Heart left ventricle (tissue), 13 donors: ENCODE measurements around the gene KCND3.

Source experiments
- POLR2A ChIP-seq, 2 donors: fragments of 450-650 bp; IDR thresholded peaks; one replicate each; pipeline ENCODE4 v1.6.1; 2017; ENCODE audit warnings: antibody characterized with exemption in 2 of 2, mild to moderate bottlenecking in 2 of 2, moderate library complexity in 2 of 2
- TF ChIP-seq, protein P1 (sequence below), 12 donors: fragments of 200-600 bp; sonication (generic) in 4 of 12; IDR thresholded peaks; one replicate each; pipeline versions ENCODE4 v1.5.0 to v1.8.0; 2018 to 2022; ENCODE audit warnings: antibody characterized with exemption in 12 of 12, mild to moderate bottlenecking in 5 of 12
- donor health status: ischemic (EF 13 %, LVEDD 7.1; RV severe dilation, severe dysfunction).
- donor health status: DM: no; HTN: yes; CAD: no.
- donor health status: DM: no; HTN: no; CAD: no.
- donor health status: ischemic (EF 25% LVEDD 6.9; RV normal size, moderate dysfunction).
- donor health status: ischemic (EF 25% LVEDD 5.7; RV mildly dilated, moderate dysfunction).
- donor health status: ischemic (EF 35%, LVEDD 5.7; RV mildly dilated, moderate dysfunction).
- donor health status: nonischemic (EF 11% LVEDD 7.7; RV severe dilation, severe dysfunction).
- donor health status: DM: yes; HTN: yes; CAD: no.
- donor health status: PGD.
- donor health status: ischemic (EF 29% LVEDD 5.4; RV normal size, mild dysfunction).
- donor health status: nonischemic (EF 23%, LVEDD 6.1; RV moderate dilation, normal function).

DNA sequence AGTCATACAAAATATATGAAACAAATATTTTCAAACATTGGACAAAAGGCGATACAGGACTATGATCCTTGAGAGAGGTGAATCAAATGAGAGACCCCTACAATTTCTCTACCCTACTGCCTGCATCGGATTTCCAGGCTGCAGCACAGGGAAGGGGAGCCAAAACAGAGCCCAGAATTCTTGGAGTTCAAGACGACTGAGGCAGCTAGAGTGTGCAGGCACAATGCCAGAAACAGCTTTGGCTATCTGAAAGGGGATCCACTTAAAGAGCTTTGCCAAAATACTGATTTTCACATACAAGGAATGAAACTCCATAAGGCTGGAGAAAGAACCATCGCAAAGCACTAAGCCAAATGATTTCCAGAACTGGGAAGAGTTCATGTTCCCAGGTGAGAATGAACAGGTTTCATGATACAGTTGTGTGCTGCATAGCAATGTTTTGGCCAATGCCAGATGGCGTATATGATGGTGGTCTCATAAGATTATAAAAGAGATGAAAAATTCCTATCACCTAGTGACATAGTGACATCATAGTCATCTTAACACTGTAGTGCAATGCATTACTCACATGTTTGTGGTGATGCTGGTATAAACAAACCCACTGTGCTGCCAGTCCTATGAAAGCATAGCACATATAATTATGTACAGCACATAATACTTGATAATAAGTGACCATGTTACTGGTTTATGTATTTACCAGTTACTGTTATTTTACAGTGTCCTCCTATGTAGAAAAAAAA, 77.5 kb downstream of the KCND3 start:
- TF ChIP-seq, protein P1, sequence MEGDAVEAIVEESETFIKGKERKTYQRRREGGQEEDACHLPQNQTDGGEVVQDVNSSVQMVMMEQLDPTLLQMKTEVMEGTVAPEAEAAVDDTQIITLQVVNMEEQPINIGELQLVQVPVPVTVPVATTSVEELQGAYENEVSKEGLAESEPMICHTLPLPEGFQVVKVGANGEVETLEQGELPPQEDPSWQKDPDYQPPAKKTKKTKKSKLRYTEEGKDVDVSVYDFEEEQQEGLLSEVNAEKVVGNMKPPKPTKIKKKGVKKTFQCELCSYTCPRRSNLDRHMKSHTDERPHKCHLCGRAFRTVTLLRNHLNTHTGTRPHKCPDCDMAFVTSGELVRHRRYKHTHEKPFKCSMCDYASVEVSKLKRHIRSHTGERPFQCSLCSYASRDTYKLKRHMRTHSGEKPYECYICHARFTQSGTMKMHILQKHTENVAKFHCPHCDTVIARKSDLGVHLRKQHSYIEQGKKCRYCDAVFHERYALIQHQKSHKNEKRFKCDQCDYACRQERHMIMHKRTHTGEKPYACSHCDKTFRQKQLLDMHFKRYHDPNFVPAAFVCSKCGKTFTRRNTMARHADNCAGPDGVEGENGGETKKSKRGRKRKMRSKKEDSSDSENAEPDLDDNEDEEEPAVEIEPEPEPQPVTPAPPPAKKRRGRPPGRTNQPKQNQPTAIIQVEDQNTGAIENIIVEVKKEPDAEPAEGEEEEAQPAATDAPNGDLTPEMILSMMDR (IDR thresholded peaks at IDR 0.05) = no peak
- TF ChIP-seq POLR2A (IDR thresholded peaks at IDR 0.05) = no peak
